MM.1S (cell line): Measurements from ENCODE around the gene BLOC1S4.

Experiments
- CTCF ChIP-seq: fragments of 300-600 bp; sonication (generic); IDR thresholded peaks from 2 replicates; pipeline ENCODE4 v1.5.1; 2016; ENCODE audit warnings: antibody characterized with exemption, low read length, mixed read lengths
- EZH2 ChIP-seq: fragments of 300-600 bp; sonication (generic); optimal IDR thresholded peaks from 2 replicates; pipeline ENCODE3; 2017; ENCODE audit warnings: low read depth, mild to moderate bottlenecking, antibody characterized with exemption, low read length, mixed read lengths
- EZH2phosphoT487 ChIP-seq: fragments of 300-600 bp; sonication (generic); IDR thresholded peaks from 2 replicates; pipeline ENCODE4 v1.6.1; 2018; ENCODE audit warnings: antibody characterized with exemption, low read length

DNA sequence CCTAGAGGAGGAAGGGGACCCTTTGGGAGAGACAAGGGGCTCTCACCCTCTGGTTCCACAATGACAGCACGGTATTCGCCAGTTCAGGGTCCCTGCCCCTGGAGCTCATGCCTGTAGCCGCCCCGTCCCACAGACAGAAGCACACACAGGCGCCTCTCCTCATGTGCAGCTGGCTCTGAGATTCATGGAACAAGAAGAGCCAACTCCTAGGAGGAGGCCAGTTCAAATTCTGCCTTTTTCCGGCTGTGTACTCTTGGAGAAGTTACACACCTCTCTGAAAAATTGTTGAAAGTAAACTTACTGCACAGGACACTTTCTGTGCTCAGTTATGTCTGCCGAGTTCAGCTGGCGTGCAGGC is 15.3 kb downstream of the BLOC1S4 start:
- no peak for TF ChIP-seq EZH2phosphoT487
- no peak for TF ChIP-seq CTCF
- no peak for TF ChIP-seq EZH2
